Thyroid gland (tissue), 4 donors: ENCODE measurements around the gene XBP1. TPM values are rescaled to one million over a fixed set of nuclear protein-coding genes. Genes with fewer than 3 reads are reported as not detected.
"Not testable (repeated sequence)": the region's sequence is repeated elsewhere in the genome, so short reads cannot be mapped to it uniquely, and the experiment has no call there.

ENCODE experiments used
- DNase-seq, 2 donors: peaks; one replicate each; pipeline ENCODE4 v3.0.0-alpha.2; 2019
- H3K27ac ChIP-seq, 3 donors: fragments of 200-600 bp; sonication (generic); 1 replicate in 2 of 3; 2 replicates in 1 of 3; pipeline ENCODE4 v1.5.1; 2016 to 2019; ENCODE audit warnings: mild to moderate bottlenecking in 1 of 3, moderate library complexity in 1 of 3
- H3K27me3 ChIP-seq: fragments of 200-600 bp; sonication (generic); one replicate; pipeline ENCODE4 v1.5.1; 2019
- H3K36me3 ChIP-seq, 2 donors: fragments of 200-600 bp; sonication (generic); one replicate each; pipeline ENCODE4 v1.5.1; 2016 to 2019
- H3K4me1 ChIP-seq, 2 donors: fragments of 200-600 bp; sonication (generic); one replicate each; pipeline ENCODE4 v1.5.1; 2017 to 2019
- H3K4me3 ChIP-seq, 3 donors: fragments of 200-600 bp; sonication (generic); replicated peaks in 1 of 3; 1 replicate in 2 of 3; 2 replicates in 1 of 3; pipeline ENCODE4 v1.5.1; 2016; ENCODE audit warnings: mild to moderate bottlenecking in 1 of 3
- H3K9me3 ChIP-seq: fragments of 200-600 bp; sonication (generic); one replicate; pipeline ENCODE4 v1.5.1; 2017
- CTCF ChIP-seq, 6 experiments: fragments of 200-600 bp in 3 of 6; fragments of 450-650 bp in 3 of 6; sonication (generic) in 3 of 6; IDR thresholded peaks; one replicate each; pipeline ENCODE4 v1.5.1; 2016 to 2019; ENCODE audit warnings: antibody characterized with exemption in 6 of 6, mild to moderate bottlenecking in 2 of 6, inconsistent platforms in 1 of 6, moderate library complexity in 1 of 6
- POLR2A ChIP-seq, 2 donors: fragments of 450-650 bp; IDR thresholded peaks; one replicate each; pipeline ENCODE4 v1.6.1; 2017; ENCODE audit warnings: antibody characterized with exemption in 2 of 2, mild to moderate bottlenecking in 2 of 2, moderate library complexity in 1 of 2
- WGBS, 2 donors: methylation state at CpG; one replicate each; pipeline ENCODE4 v1.1.5; 2017; 5-methylcytosine and 5-hydroxymethylcytosine counted together
- intact Hi-C: fragments of 100-400 bp; cut with DNase I; formaldehyde crosslinking; loops from one replicate; pipeline ENCODE4 v1.15.1; 2023
- total RNA-seq, 4 donors: library from RNA; depleted of rRNA; stranded (reverse); fragments of >200 nt; gene quantifications; one replicate each; pipeline ENCODE4 v1.2.3, GENCODE V29; 2016

The XBP1 gene
- total RNA-seq, 4 donors from 2014 or later: 301 to 513 (median 421) TPM

DNA sequence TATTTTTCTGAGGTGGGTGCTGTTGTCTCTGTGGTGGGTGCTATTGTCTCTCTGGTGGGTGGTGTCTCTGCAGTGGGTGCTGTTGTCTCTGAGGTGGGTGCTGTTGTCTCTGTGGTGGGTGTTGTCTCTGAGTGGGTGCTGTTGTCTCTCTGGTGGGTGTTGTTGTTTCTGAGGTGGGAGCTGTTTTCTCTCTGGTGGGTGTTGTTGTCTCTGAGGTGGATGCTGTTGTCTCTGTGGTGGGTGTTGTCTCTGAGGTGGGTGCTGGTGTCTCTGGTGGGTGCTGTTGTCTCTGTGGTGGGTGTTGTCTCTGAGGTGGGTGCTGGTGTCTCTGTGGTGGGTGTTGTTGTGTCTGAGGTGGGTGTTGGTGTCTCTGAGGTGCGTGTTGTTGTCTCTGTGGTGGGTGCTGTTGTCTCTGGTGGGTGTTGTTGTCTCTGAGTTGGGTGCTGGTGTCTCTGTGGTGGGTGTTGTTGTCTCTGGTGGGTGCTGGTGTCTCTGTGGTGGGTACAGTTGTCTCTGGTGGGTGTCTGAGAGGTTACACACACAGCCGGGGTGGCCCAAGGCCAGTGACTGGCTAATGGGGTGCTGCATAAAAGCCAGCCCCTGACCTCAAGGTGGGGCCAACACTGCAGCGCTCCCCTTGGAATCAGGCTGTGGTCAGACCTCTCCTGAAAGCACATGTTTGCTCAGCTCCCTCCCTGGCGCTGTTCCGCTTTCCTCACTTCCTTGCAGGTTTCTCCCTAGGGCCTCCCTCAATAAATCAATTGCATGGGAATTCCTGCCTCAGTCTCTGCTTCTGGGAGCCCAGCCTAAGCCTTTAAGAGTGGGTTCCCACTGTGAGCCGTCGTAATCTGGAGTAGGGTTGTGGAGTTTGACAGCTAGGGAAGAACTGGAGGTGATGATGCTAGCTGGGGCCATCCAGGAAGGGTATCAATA, 31.0 kb upstream of the XBP1 start:
- TF ChIP-seq POLR2A (IDR thresholded peaks at IDR 0.05) (no peak), CTCF (IDR thresholded peaks at IDR 0.05) (no peak)
- H3K36me3 ChIP-seq: no peaks in the 10 kb centered on the region
- H3K27me3 ChIP-seq: no peaks in the 10 kb centered on the region
- 91 to 93% methylated on average over 6 to 7 of the region's 7 CpGs for WGBS, 2 donors
- H3K4me1 ChIP-seq: no peaks in the 10 kb centered on the region
- no peak overlapping the region for H3K4me3 ChIP-seq
- no peak overlapping the region for H3K27ac ChIP-seq
- DNase-seq: no peak
- H3K9me3 ChIP-seq: no peaks in the 10 kb centered on the region
- intact Hi-C loops: loop anchor here (5.0 kb wide), 1 partner anchor 229 kb away; no protein-coding TSS in a partner anchor

DNA sequence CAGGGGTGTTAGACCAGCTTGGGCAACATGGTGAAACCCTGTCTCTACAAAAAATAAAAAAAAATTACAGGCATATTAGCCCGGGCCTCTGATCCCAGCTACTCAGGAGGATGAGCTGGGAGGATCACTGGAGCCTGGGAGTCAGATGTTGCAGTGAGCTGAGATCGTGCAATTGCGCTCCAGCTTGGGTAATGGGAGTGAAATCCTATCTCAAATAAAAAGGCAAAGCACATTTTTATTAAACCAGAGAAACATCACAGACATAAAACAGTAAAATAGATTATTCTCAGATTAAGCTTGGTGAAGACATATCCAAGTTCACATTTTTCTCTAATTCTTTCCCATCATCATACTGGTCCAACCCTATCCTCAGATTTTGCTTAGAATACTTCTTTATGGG, 30.1 kb upstream of the XBP1 start:
- Histone ChIP-seq H3K4me3 (no peak overlapping the region), H3K9me3 (no peaks in the 10 kb centered on the region), H3K36me3 (no peaks in the 10 kb centered on the region), H3K4me1 (no peaks in the 10 kb centered on the region), H3K27ac (peak overlapping the region in 1 of 3 donors; percentile 31), H3K27me3 (no peaks in the 10 kb centered on the region)
- TF ChIP-seq CTCF (IDR thresholded peaks at IDR 0.05) (no peak), POLR2A (IDR thresholded peaks at IDR 0.05) (no peak)
- DNase-seq: no peak
- 92 to 96% methylated on average over 3 of the region's 3 CpGs for WGBS, 2 donors
- intact Hi-C loops: loop anchor here (5.0 kb wide), 1 partner anchor 228 kb away; no protein-coding TSS in a partner anchor

DNA sequence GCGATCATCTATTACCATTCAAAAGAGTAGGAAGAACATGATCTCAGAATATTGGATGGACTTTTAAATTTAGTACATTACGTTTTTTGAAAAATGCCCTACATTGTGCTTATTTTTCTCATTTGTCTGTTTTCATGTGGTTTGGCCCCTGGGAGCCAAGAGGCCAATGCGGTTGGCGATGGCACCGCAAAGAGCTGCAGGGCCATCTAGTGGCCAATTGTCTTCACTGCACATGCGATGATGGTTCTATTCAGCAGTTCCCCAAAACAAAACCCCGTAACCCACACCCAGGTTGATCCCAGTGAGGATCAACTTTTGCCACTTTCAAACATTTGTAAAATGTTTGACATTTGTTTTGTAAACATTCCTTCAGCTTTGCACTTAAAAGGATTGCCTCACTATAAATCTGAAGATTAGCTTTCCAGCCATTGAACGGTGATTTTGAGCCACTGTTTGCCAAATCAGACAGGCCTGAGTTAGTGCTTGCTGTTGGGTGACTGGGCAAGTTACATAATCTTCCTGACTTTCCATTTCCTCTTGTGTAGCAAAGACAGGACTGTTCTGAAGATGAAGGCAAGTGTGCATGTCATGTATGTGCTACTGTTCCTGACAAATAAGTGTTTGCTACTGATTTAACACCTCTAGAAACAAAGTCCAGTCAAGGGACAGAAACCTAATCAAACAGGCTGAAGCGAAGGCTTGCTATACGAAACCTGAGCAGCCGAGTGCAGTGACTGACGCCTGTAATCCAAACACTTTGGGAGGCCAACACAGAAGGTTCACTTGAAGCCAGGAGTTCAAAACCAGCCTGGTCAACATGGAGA, 29.2 kb upstream of the XBP1 start:
- Histone ChIP-seq H3K27me3 (no peaks in the 10 kb centered on the region), H3K27ac (peak overlapping the region; percentile 6 to 31 (median 27)), H3K4me3 (no peak overlapping the region), H3K4me1 (no peaks in the 10 kb centered on the region), H3K36me3 (no peaks in the 10 kb centered on the region), H3K9me3 (no peaks in the 10 kb centered on the region)
- peak; percentile 83 to 84 for DNase-seq
- 39 to 42% methylated on average over 12 of the region's 12 CpGs for WGBS, 2 donors
- intact Hi-C loops: loop anchor here (5.0 kb wide), 1 partner anchor 227 kb away; no protein-coding TSS in a partner anchor
- TF ChIP-seq CTCF (IDR thresholded peaks at IDR 0.05) (peak; percentile 83 to 99 (median 97)), POLR2A (IDR thresholded peaks at IDR 0.05) (no peak)

DNA sequence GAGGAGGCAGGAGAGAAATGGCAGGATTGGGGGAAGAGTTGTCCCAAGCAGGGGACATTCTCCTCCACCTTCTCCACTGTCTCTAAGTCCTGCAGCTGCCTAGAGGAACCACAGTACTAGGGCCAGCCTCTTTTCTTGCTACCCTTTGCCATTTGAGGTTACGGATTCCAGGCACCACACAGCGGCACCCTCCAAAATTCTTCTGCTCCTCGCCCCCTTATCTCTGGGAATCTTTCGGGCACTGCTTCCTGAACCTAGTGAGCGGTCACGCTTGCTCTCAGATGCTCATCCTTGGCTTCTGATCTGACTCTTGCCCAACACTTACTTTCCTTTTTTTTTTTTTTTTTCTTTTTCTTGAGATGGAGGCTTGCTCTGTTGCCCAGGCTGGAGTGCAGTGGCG, 26.6 kb upstream of the XBP1 start:
- no peaks in the 10 kb centered on the region for H3K9me3 ChIP-seq
- intact Hi-C loops: no loop called here
- WGBS, 2 donors: 95 to 97% methylated on average over 7 of the region's 7 CpGs
- no peak overlapping the region for H3K4me3 ChIP-seq
- peaks cover 18 to 20% of the 10 kb centered on the region in 2 donors for H3K4me1 ChIP-seq
- no peaks in the 10 kb centered on the region for H3K36me3 ChIP-seq
- H3K27ac ChIP-seq: no peak overlapping the region
- no peak for TF ChIP-seq POLR2A (IDR thresholded peaks at IDR 0.05)
- no peak for TF ChIP-seq CTCF (IDR thresholded peaks at IDR 0.05)
- no peak for DNase-seq
- no peaks in the 10 kb centered on the region for H3K27me3 ChIP-seq

GRCh38 chr22:28826430-28826829, 26.1 kb upstream of the XBP1 start:
- H3K36me3 ChIP-seq, intact Hi-C loops, H3K4me3 ChIP-seq, H3K9me3 ChIP-seq, DNase-seq, H3K27me3 ChIP-seq, H3K27ac ChIP-seq: not testable (repeated sequence)
- 88 to 92% methylated on average over 4 of the region's 4 CpGs for WGBS, 2 donors
- peaks cover 20 to 25% of the 10 kb centered on the region in 2 donors for H3K4me1 ChIP-seq

- H3K27me3 ChIP-seq, intact Hi-C loops, H3K4me3 ChIP-seq, H3K36me3 ChIP-seq, H3K9me3 ChIP-seq, DNase-seq: not testable (repeated sequence)
- Histone ChIP-seq H3K27ac (peak overlapping the region in 2 of 3 donors; percentile 89 to 91), H3K4me1 (peaks cover 30 to 36% of the 10 kb centered on the region in 2 donors)
- 97 to 98% methylated on average over 9 of the region's 9 CpGs for WGBS, 2 donors
Measured at GRCh38 chr22:28824455-28824854, 24.1 kb upstream of the XBP1 start.
